ENCODE measurements around the gene TLR8. TPM values are rescaled to one million over a fixed set of nuclear protein-coding genes. Genes with fewer than 3 reads are reported as not detected.

The TLR8 gene
- total and polyA plus RNA-seq, 10 of the 15 experiments (the other 5 are each of a cell fraction or from before 2014, with no cell fraction given): 0.04 TPM; not detected in 9

DNA sequence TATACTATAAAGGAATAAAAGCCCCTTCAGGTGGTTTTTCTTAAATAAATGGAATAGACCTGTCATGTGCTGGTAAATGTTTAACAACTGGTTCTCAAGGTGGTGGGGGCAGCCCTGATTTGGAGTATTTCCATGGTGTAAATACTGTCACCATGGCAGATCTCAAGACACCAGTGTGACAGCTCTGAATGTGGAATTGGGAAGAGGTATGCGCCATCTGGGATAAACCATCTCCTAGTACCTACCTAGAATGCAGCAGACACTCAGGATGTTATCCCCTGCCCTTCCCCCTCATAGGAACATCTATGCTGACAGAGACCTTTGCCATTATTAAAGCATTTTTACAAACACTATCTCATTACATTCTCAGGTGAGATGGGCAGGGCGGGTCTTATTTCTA is 42.1 kb downstream of the TLR8 start:
- FAIRE-seq: no peak
- CTCF ChIA-PET: interaction anchor here (1.1 to 7.7 kb wide), 9 partner anchors 23 to 542 kb away, joined by 3 to 312 read pairs (median 20); no protein-coding TSS in a partner anchor
- DNase-seq (ENCODE audit: low read depth, low spot score): no peak
- peak in 1 of 2 experiments; percentile 51; a peak in 2 of 4 replicates for TF ChIP-seq IKZF2 (IDR thresholded peaks at IDR 0.05)
- TF ChIP-seq ZZZ3 (IDR thresholded peaks at IDR 0.05; ENCODE audit: control insufficient read depth, insufficient read length, low read depth): no peak
- TF ChIP-seq BCL11A (IDR thresholded peaks at IDR 0.05; ENCODE audit: low read depth, low read length): no peak
- TF ChIP-seq, protein P1, sequence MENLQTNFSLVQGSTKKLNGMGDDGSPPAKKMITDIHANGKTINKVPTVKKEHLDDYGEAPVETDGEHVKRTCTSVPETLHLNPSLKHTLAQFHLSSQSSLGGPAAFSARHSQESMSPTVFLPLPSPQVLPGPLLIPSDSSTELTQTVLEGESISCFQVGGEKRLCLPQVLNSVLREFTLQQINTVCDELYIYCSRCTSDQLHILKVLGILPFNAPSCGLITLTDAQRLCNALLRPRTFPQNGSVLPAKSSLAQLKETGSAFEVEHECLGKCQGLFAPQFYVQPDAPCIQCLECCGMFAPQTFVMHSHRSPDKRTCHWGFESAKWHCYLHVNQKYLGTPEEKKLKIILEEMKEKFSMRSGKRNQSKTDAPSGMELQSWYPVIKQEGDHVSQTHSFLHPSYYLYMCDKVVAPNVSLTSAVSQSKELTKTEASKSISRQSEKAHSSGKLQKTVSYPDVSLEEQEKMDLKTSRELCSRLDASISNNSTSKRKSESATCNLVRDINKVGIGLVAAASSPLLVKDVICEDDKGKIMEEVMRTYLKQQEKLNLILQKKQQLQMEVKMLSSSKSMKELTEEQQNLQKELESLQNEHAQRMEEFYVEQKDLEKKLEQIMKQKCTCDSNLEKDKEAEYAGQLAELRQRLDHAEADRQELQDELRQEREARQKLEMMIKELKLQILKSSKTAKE (IDR thresholded peaks at IDR 0.05; ENCODE audit: low read depth, poor library complexity, severe bottlenecking): no peak
- TF ChIP-seq, protein P2, sequence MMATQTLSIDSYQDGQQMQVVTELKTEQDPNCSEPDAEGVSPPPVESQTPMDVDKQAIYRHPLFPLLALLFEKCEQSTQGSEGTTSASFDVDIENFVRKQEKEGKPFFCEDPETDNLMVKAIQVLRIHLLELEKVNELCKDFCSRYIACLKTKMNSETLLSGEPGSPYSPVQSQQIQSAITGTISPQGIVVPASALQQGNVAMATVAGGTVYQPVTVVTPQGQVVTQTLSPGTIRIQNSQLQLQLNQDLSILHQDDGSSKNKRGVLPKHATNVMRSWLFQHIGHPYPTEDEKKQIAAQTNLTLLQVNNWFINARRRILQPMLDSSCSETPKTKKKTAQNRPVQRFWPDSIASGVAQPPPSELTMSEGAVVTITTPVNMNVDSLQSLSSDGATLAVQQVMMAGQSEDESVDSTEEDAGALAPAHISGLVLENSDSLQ (IDR thresholded peaks at IDR 0.05): 0 out of 2 replicates have a peak, but pooled peaks have one; percentile 19
- 0 out of 2 replicates have a peak, but pooled peaks have one; percentile 25 for TF ChIP-seq ATF7 (IDR thresholded peaks at IDR 0.05; ENCODE audit: low read depth)
- H3K9ac ChIP-seq (ENCODE audit: control insufficient read depth, insufficient read depth, low read length): peak overlapping the region; percentile 43; the same call in 1 of the 2 replicates
- POLR2A ChIA-PET: interaction anchor here (1.0 to 7.2 kb wide), 15 partner anchors 10 to 308 kb away, joined by 3 to 63 read pairs (median 8); partner anchors contain the start of gene TMSB4X
- H3K36me3 ChIP-seq (ENCODE audit: control insufficient read depth in 2 of 2, insufficient read depth in 2 of 2, low read length in 1 of 2): no peaks in the 10 kb centered on the region
- H3K9me3 ChIP-seq (replicated peaks; ENCODE audit: control insufficient read depth, insufficient read depth, low read length): no peaks in the 10 kb centered on the region
- no peaks in the 10 kb centered on the region for H3K27me3 ChIP-seq (replicated peaks in 1 of 2; ENCODE audit: control insufficient read depth in 2 of 2, insufficient read depth in 2 of 2, low read length in 1 of 2)
- no peaks in the 10 kb centered on the region for H4K20me1 ChIP-seq (ENCODE audit: control insufficient read depth, insufficient read depth)
- SMC1A ChIA-PET (ENCODE audit: uncharacterized antibody, unreplicated experiment): interaction anchor here (0.9 to 18.8 kb wide), 15 partner anchors 10 to 542 kb away, joined by 3 to 632 read pairs (median 35); partner anchors contain the start of gene TMSB4X
- intact Hi-C loops (cut with micrococcal nuclease; ENCODE audit: unreplicated experiment) (loop anchor here (5.0 to 10.0 kb wide), 3 partner anchors 136 to 716 kb away; no protein-coding TSS in a partner anchor), in situ Hi-C loops (cut with MboI) (loop anchor here (5.0 kb wide), 2 partner anchors 54 to 529 kb away; no protein-coding TSS in a partner anchor)
- H3K4me2 ChIP-seq (ENCODE audit: control insufficient read depth, insufficient read depth): peak overlapping the region; percentile 38; the same call in 1 of the 2 replicates
- H3K79me2 ChIP-seq (ENCODE audit: control insufficient read depth, insufficient read depth, low read length): peaks cover 32% of the 10 kb centered on the region
- H3K27ac ChIP-seq (ENCODE audit: control insufficient read depth, insufficient read depth): peak overlapping the region; percentile 97
- H3K4me1 ChIP-seq (ENCODE audit: control insufficient read depth, insufficient read depth, low read length): peaks cover 41% of the 10 kb centered on the region
- no peak overlapping the region for H3K4me3 ChIP-seq
- BruUV-seq (replicated peaks): no TSS peak
- ATAC-seq: peak; percentile 4
- RAD21 ChIA-PET (ENCODE audit: unreplicated experiment): interaction anchor here (1.0 to 15.5 kb wide), 15 partner anchors 8 to 698 kb away, joined by 3 to 549 read pairs (median 15); partner anchors contain the start of genes FAM9C and TMSB4X
- no peak overlapping the region for H2AFZ ChIP-seq (ENCODE audit: control insufficient read depth, low read depth, low read length)
- WGBS (ENCODE audit: insufficient coverage, insufficient replicate concordance, low lambda C conversion rate, missing lambda C conversion rate): 98% methylated on average over 2 of the region's 2 CpGs
